Hepatocyte (in vitro differentiated cells): ENCODE results near the gene VSIG10L. TPM values are rescaled to one million over a fixed set of nuclear protein-coding genes. Genes with fewer than 3 reads are reported as not detected.

ENCODE experiments used
- DNase-seq: peaks from one replicate; pipeline ENCODE4 v3.0.0-alpha.2; 2016; ENCODE audit warnings: low spot score
- H2AFZ ChIP-seq: fragments of 200-600 bp; sonication (generic); 2 replicates; pipeline ENCODE4 v1.6.0; 2016; ENCODE audit warnings: antibody characterized with exemption, mild to moderate bottlenecking
- H3K27ac ChIP-seq: fragments of 200-600 bp; sonication (generic); 2 replicates; pipeline ENCODE4 v1.5.1; 2016; ENCODE audit warnings: mild to moderate bottlenecking
- H3K27me3 ChIP-seq: fragments of 200-600 bp; sonication (generic); 2 replicates; pipeline ENCODE4 v1.6.1; 2016
- H3K36me3 ChIP-seq: fragments of 200-600 bp; sonication (generic); replicated peaks from 2 replicates; pipeline ENCODE4 v1.5.1; 2016; ENCODE audit warnings: low read depth; ENCODE audit not compliant: insufficient read depth
- H3K4me1 ChIP-seq: fragments of 200-600 bp; sonication (generic); 2 replicates; pipeline ENCODE4 v1.5.1; 2016; ENCODE audit warnings: mild to moderate bottlenecking, moderate library complexity; ENCODE audit not compliant: insufficient read depth
- H3K4me2 ChIP-seq: fragments of 200-600 bp; sonication (generic); 2 replicates; pipeline ENCODE4 v1.6.0; 2016
- H3K4me3 ChIP-seq: fragments of 200-600 bp; sonication (generic); 2 replicates; pipeline ENCODE4 v1.5.1; 2016; ENCODE audit warnings: mild to moderate bottlenecking
- H3K79me2 ChIP-seq: fragments of 200-600 bp; sonication (generic); 2 replicates; pipeline ENCODE4 v1.6.0; 2017; ENCODE audit warnings: mild to moderate bottlenecking
- H3K9me2 ChIP-seq: fragments of 200-600 bp; sonication (generic); replicated peaks from 2 replicates; pipeline ENCODE4 v1.6.0; 2017; ENCODE audit warnings: mild to moderate bottlenecking; ENCODE audit not compliant: insufficient read depth
- H3K9me3 ChIP-seq: fragments of 200-600 bp; sonication (generic); 2 replicates; pipeline ENCODE4 v1.5.1; 2016; ENCODE audit warnings: low read depth, mild to moderate bottlenecking
- H4K20me1 ChIP-seq: fragments of 200-600 bp; sonication (generic); 2 replicates; pipeline ENCODE4 v1.6.0; 2016; ENCODE audit warnings: mild to moderate bottlenecking; ENCODE audit not compliant: insufficient read depth, poor library complexity, severe bottlenecking
- CTCF ChIP-seq: fragments of 200-600 bp; sonication (generic); IDR thresholded peaks from 2 replicates; pipeline ENCODE4 v1.5.1; 2016; ENCODE audit warnings: antibody characterized with exemption, mild to moderate bottlenecking; ENCODE audit not compliant: poor library complexity
- EZH2 ChIP-seq: fragments of 200-600 bp; sonication (generic); IDR thresholded peaks from 2 replicates; pipeline ENCODE4 v1.6.1; 2016; ENCODE audit warnings: antibody characterized with exemption, mild to moderate bottlenecking, borderline replicate concordance
- EZH2phosphoT487 ChIP-seq: fragments of 200-600 bp; sonication (generic); IDR thresholded peaks from one replicate; pipeline ENCODE4 v1.6.1; 2018; ENCODE audit warnings: antibody characterized with exemption, mild to moderate bottlenecking, low read depth, moderate library complexity; ENCODE audit not compliant: unreplicated experiment, severe bottlenecking
- WGBS: methylation state at CpG from one replicate; pipeline ENCODE4 v1.1.6; 2016; ENCODE audit warnings: low lambda C conversion rate; ENCODE audit errors: missing lambda C conversion rate; 5-methylcytosine and 5-hydroxymethylcytosine counted together
- polyA plus RNA-seq: library from polyadenylated mRNA; unstranded; fragments of >200 nt; fragmentation: Nextera tagmentation; extraction: Ambion mirVana; gene quantifications from 2 replicates; pipeline ENCODE4 v1.2.1, GENCODE V29; 2016
- total RNA-seq: library from RNA; depleted of rRNA; stranded (reverse); fragments of >200 nt; gene quantifications from 2 replicates; pipeline ENCODE4 v1.2.3, GENCODE V29; 2014

The VSIG10L gene
- 2.5 and 3.4 TPM in 2 replicates for total RNA-seq
- polyA plus RNA-seq, result 7.6 and 7.8 TPM in 2 replicates

GRCh38 chr19:51341976-51342580 is at the start of gene VSIG10L:
TSS of gene VSIG10L (minus strand) at chr19:51342139. CDS start at chr19:51342124, 15 bp downstream.
- peak within 1 kb of the TSS; percentile 27 for H3K27ac ChIP-seq
- H3K4me2 ChIP-seq, result no peak within 1 kb of the TSS
- peaks cover 3% of the 10 kb centered on the region for H3K4me1 ChIP-seq
- H3K27me3 ChIP-seq, result no peaks in the 10 kb centered on the region
- no peak within 1 kb of the TSS for H3K4me3 ChIP-seq
- H2AFZ ChIP-seq, result no peak within 1 kb of the TSS
- TF ChIP-seq EZH2phosphoT487, result no peak
- TF ChIP-seq CTCF, result no peak
- no peak for TF ChIP-seq EZH2
- H3K79me2 ChIP-seq, result no peaks in the 10 kb centered on the region
- no peaks in the 10 kb centered on the region for H3K36me3 ChIP-seq
- H4K20me1 ChIP-seq, result no peaks in the 10 kb centered on the region
- 58% methylated on average over 3 of the region's 3 CpGs for WGBS
- no peak for DNase-seq
- H3K9me3 ChIP-seq, result no peaks in the 10 kb centered on the region
- no peaks in the 10 kb centered on the region for H3K9me2 ChIP-seq

- Histone ChIP-seq H3K4me1 (no peaks in the 10 kb centered on the region), H3K79me2 (no peaks in the 10 kb centered on the region), H3K4me3 (no peak overlapping the region), H3K36me3 (no peaks in the 10 kb centered on the region), H3K9me2 (no peaks in the 10 kb centered on the region), H3K27ac (no peak overlapping the region), H2AFZ (peak overlapping the region; percentile 26), H3K4me2 (peak overlapping the region; percentile 33), H3K9me3 (no peaks in the 10 kb centered on the region), H3K27me3 (no peaks in the 10 kb centered on the region), H4K20me1 (no peaks in the 10 kb centered on the region)
- TF ChIP-seq EZH2phosphoT487, result no peak
- TF ChIP-seq EZH2, result no peak
- TF ChIP-seq CTCF, result no peak
- WGBS, result 86% methylated on average over 5 of the region's 8 CpGs
- DNase-seq, result no peak
Observed at GRCh38 chr19:51391073-51391611, 49.2 kb upstream of the VSIG10L start.

- 92% methylated on average over 11 of the region's 14 CpGs for WGBS
- no peak for TF ChIP-seq EZH2phosphoT487
- no peak for TF ChIP-seq EZH2
- TF ChIP-seq CTCF, result no peak
- Histone ChIP-seq H3K9me2 (no peaks in the 10 kb centered on the region), H3K79me2 (no peaks in the 10 kb centered on the region), H3K9me3 (no peaks in the 10 kb centered on the region), H3K4me2 (no peak overlapping the region), H3K27me3 (no peaks in the 10 kb centered on the region), H2AFZ (no peak overlapping the region), H4K20me1 (no peaks in the 10 kb centered on the region), H3K27ac (no peak overlapping the region), H3K4me1 (no peaks in the 10 kb centered on the region), H3K4me3 (no peak overlapping the region), H3K36me3 (no peaks in the 10 kb centered on the region)
- DNase-seq, result no peak
Observed at GRCh38 chr19:51389143-51389542, 47.2 kb upstream of the VSIG10L start.
